ENCODE data around the gene VGF.

Gene VGF

DNA sequence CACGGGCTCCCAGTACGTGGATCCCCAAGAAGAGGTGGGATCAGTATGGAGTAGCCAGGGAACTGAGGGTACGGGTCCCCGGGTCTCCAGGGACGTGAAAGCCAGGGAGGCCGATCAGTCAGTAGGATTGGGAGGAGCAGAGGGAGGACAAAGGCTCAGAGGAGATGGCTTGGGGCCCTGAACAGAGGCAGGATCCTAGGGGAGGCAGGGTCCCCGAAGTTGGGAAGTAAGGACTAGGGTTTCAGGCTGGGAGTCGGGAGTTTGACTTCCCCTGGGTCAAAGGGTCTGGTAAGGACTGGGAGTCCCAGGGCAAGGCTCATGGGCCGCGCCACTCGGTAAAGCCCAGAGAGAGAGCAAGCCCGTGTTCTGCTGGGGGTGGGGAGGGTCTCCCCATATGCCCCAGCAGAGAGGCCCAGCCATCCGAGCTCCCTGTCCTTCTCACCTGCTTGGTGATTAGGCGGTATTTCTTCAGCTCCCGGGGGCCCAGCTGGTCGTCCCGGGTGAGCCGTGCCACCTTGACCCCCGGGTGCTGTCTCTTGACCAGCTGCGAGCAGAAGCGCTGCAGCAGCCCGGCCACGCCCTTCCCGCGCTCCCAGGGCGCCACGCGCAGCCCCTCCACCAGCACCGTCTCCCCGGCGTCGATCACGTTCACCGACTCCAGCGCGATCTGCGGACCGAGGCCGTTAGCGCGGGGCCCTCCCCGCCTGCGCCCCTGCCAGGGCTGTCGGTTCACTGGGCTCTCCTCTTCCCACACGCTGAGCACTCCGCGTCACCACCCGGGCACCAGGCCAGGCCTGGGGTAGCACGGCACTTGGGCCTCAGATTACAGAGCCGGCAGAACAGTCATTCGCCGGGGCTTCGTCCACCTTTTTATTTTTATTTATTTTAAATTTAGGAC lies 7.7 kb upstream of the VGF start:
- Histone ChIP-seq H3K36me3 (ENCODE audit: insufficient read depth, insufficient read length, low read length) (no peaks in the 10 kb centered on the region), H3K27me3 (ENCODE audit: insufficient read depth, insufficient read length) (peaks cover 76% of the 10 kb centered on the region), H3K9me3 (ENCODE audit: insufficient read depth, low read length) (no peaks in the 10 kb centered on the region), H3K4me3 (ENCODE audit: insufficient read length, low read depth) (peak overlapping the region; percentile 34), H3K4me1 (ENCODE audit: insufficient read depth, insufficient read length) (peaks cover 22% of the 10 kb centered on the region), H3K9ac (ENCODE audit: insufficient read length, low read depth) (peak overlapping the region; percentile 61)
- DNase-seq (ENCODE audit: low read depth, low spot score) = no peak
- TF ChIP-seq YY1 (IDR thresholded peaks at IDR 0.05; ENCODE audit: insufficient read depth, insufficient read length) = no peak
- peak; percentile 82 for TF ChIP-seq SUZ12 (IDR thresholded peaks at IDR 0.05; ENCODE audit: extremely low read depth, insufficient read depth, insufficient read length)

DNA sequence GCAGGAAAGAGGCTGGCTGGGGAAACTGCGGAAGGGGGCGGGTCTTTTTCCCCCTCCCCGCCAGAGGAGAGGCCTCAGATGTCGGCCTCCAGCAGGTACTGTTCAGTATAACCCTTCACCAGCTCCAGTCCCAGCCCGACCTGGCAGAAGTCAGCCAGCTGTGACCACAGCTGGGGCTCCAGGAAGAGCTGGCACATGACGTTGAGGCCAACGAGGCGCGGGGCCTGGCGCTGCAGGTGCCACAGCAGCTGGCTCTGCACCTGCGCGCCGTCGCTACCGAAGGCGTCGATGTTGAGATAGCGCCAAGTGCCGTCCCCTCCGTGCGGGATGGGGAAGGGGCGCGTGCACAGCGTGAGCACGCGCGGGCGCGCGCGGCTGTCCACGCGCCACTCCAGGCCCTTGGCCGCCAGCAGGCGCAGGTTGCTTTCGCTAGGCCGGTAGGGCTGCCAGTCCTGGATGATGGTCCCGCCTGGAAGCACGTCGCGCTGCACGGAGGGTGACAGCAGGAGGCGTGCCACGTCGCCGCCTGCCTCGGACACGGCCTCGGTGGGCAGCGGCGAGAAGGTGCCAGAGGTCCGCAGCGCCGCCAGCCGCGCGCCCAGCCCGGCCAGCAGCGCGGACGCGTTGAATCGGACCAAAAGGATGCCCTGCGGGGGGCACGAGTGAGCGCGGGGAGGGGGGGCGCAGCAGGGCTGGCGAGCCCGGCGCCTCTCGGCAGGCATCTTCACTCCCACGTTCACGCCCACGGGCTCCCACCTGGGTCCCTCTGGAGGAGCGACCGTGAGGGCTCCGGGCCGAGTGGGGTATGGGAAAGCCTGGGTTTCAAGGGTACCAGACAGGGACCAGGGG lies 6.9 kb upstream of the VGF start:
- Histone ChIP-seq H3K36me3 (ENCODE audit: insufficient read depth, insufficient read length, low read length) (no peaks in the 10 kb centered on the region), H3K9ac (ENCODE audit: insufficient read length, low read depth) (peak overlapping the region; percentile 32), H3K4me3 (ENCODE audit: insufficient read length, low read depth) (peak overlapping the region; percentile 34), H3K9me3 (ENCODE audit: insufficient read depth, low read length) (no peaks in the 10 kb centered on the region), H3K27me3 (ENCODE audit: insufficient read depth, insufficient read length) (peaks cover 77% of the 10 kb centered on the region), H3K4me1 (ENCODE audit: insufficient read depth, insufficient read length) (peaks cover 22% of the 10 kb centered on the region)
- no peak for DNase-seq (ENCODE audit: low read depth, low spot score)
- peak; percentile 91 for TF ChIP-seq SUZ12 (IDR thresholded peaks at IDR 0.05; ENCODE audit: extremely low read depth, insufficient read depth, insufficient read length)
- no peak for TF ChIP-seq YY1 (IDR thresholded peaks at IDR 0.05; ENCODE audit: insufficient read depth, insufficient read length)

DNA sequence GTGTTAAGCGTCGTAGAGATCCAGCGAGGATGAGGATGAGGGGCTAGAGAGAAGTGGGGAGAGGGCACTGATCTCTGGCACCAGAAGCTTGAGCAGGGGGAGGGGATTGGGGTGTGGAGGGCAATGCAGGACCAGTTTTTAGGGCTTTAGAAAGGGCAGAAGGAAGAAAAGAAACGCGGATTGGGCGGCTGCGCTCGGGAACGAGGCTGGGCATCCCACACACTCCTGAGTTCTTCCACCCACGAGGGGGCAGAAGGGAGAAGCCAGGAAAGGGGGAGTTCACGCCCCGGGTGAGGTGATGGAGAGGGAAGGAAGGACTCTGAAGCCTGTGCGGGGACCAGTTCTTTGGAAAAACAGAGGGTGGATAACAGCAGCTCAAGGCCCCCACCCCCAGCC lies 6.1 kb upstream of the VGF start:
- H3K36me3 ChIP-seq (ENCODE audit: insufficient read depth, insufficient read length, low read length) = no peaks in the 10 kb centered on the region
- H3K4me3 ChIP-seq (ENCODE audit: insufficient read length, low read depth) = no peak overlapping the region
- no peak overlapping the region for H3K9ac ChIP-seq (ENCODE audit: insufficient read length, low read depth)
- no peaks in the 10 kb centered on the region for H3K9me3 ChIP-seq (ENCODE audit: insufficient read depth, low read length)
- H3K4me1 ChIP-seq (ENCODE audit: insufficient read depth, insufficient read length) = peaks cover 22% of the 10 kb centered on the region
- H3K27me3 ChIP-seq (ENCODE audit: insufficient read depth, insufficient read length) = peaks cover 76% of the 10 kb centered on the region
- no peak for TF ChIP-seq SUZ12 (IDR thresholded peaks at IDR 0.05; ENCODE audit: extremely low read depth, insufficient read depth, insufficient read length)
- no peak for TF ChIP-seq ZNF274 (IDR thresholded peaks at IDR 0.05; ENCODE audit: low read depth, low read length)
- no peak for TF ChIP-seq YY1 (IDR thresholded peaks at IDR 0.05; ENCODE audit: insufficient read depth, insufficient read length)
- no peak for DNase-seq (ENCODE audit: low read depth, low spot score)

DNA sequence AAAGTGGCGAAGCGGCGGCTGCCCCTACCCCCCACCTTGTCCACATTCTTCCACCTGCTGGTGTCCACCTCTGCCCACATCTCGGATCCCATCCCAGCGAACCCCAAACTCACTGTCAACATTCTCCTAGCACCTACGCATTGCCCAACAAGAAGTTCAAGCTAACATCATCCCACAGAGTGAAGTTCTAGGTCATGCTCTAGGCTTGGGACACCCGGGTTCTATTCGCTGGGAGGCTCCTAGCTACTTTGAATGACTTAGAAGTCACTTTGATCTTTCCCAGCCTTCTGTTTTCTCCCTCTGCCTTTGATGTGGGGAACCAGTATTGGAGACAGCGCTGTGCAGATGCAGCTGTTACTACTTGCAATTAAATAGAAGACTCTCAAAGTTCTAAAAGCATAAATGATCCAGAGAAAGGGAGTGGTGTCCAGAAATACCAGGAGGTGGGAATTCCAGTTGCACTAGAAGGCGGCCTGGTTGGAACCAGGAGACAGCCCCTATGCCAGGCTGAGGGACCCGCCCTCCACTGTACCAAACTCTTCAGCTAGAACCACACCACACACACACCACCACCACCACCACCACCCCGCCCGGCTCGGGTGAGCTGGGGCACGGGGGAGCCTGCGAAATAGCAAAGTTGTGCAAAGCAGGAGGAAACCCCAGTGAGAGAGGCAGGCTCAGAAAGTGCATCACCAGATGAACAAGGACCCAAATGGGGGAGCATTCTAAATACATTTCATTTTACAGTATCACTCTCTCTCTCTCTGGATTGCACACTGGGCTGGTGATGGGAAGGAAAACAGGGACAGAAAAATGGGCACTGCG lies 5.5 kb upstream of the VGF start:
- no peaks in the 10 kb centered on the region for H3K36me3 ChIP-seq (ENCODE audit: insufficient read depth, insufficient read length, low read length)
- peak overlapping the region; percentile 58 for H3K9ac ChIP-seq (ENCODE audit: insufficient read length, low read depth)
- no peaks in the 10 kb centered on the region for H3K9me3 ChIP-seq (ENCODE audit: insufficient read depth, low read length)
- H3K4me1 ChIP-seq (ENCODE audit: insufficient read depth, insufficient read length) = peaks cover 22% of the 10 kb centered on the region
- H3K4me3 ChIP-seq (ENCODE audit: insufficient read length, low read depth) = peak overlapping the region; percentile 29
- TF ChIP-seq SUZ12 (IDR thresholded peaks at IDR 0.05; ENCODE audit: extremely low read depth, insufficient read depth, insufficient read length) (peak; percentile 62), YY1 (IDR thresholded peaks at IDR 0.05; ENCODE audit: insufficient read depth, insufficient read length) (no peak)
- no peak for DNase-seq (ENCODE audit: low read depth, low spot score)
- peaks cover 76% of the 10 kb centered on the region for H3K27me3 ChIP-seq (ENCODE audit: insufficient read depth, insufficient read length)

DNA sequence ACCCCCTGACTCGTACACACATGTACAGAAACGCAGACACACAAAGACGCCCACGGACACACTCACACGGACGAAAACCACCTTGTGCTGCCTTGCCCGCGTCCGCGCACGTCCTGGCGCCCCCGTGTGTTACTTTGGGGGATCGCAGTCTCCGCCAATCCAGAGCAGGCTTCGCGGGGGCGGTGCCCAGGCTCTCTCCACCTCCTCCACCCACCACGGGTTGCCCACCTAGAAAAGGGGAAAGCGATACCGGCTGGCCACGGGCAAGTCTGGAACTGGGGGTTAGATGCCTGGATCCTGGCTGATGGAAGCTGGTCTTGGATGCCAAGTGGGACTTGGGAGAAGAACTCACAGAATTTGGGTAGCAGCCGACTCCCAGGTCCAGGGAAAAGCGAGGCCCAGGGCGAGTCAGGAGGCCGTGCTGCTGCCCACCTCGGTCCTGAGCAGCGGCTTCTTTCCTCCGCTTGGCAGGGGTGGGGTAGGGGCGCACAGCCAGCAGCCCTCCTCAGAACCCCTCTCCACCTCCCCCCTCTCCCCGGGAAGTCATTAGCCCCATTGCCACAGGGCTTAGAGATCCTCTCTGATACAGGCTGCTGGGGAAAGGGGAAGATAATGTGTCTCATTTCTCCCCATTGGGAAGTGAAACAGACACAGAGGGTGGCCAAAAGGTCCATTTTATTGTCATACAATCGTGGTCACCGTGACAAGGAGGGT lies 4.6 kb upstream of the VGF start:
- Histone ChIP-seq H3K4me3 (ENCODE audit: insufficient read length, low read depth) (peak overlapping the region; percentile 29), H3K9ac (ENCODE audit: insufficient read length, low read depth) (peak overlapping the region; percentile 58)
- DNase-seq (ENCODE audit: low read depth, low spot score) = no peak

DNA sequence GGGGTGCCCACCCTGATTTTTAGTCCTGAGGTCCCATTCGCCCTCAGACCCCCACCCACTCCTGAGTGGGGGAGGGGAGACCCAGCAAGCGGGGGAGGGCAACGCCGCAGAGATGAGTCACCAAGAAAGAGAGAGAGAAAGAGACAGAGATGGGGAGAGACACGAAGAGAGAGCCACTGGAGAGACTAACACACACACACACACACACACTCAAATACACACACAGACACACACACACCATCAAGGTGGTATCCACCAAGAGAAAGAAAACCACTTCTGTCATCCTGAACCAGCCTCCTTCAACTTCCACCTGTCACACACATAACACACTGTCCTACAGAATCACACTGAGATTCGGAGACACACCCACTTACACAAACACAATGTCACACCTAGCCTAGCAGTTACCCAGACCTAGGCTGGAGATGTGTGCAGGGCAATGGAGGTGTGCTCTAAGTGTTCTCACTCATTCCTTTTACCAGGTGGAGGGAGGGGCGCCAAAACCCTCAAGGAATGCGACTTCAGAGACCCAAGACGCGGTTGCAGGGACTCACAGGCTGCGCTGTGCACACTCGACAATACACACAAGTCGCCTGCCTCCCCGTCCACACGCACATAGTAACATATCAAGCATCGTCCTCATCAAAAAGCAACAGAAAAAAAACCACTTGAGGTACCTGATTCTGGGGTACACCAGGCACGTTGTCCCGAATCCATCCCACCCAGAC lies 3.9 kb upstream of the VGF start:
- Histone ChIP-seq H3K4me1 (ENCODE audit: insufficient read depth, insufficient read length) (peaks cover 25% of the 10 kb centered on the region), H3K27me3 (ENCODE audit: insufficient read depth, insufficient read length) (peaks cover 80% of the 10 kb centered on the region), H3K36me3 (ENCODE audit: insufficient read depth, insufficient read length, low read length) (no peaks in the 10 kb centered on the region), H3K4me3 (ENCODE audit: insufficient read length, low read depth) (peak overlapping the region; percentile 29), H3K9me3 (ENCODE audit: insufficient read depth, low read length) (no peaks in the 10 kb centered on the region), H3K9ac (ENCODE audit: insufficient read length, low read depth) (peak overlapping the region; percentile 58)
- DNase-seq (ENCODE audit: low read depth, low spot score) = no peak
- TF ChIP-seq SUZ12 (IDR thresholded peaks at IDR 0.05; ENCODE audit: extremely low read depth, insufficient read depth, insufficient read length) = no peak
- TF ChIP-seq YY1 (IDR thresholded peaks at IDR 0.05; ENCODE audit: insufficient read depth, insufficient read length) = no peak
- no peak for TF ChIP-seq ZNF274 (IDR thresholded peaks at IDR 0.05; ENCODE audit: low read depth, low read length)

More for the DNA sequence above, 4.6 kb upstream of the VGF start:
- H3K27me3 ChIP-seq (ENCODE audit: insufficient read depth, insufficient read length) = peaks cover 80% of the 10 kb centered on the region
- TF ChIP-seq YY1 (IDR thresholded peaks at IDR 0.05; ENCODE audit: insufficient read depth, insufficient read length) (no peak), ZNF274 (IDR thresholded peaks at IDR 0.05; ENCODE audit: low read depth, low read length) (no peak), SUZ12 (IDR thresholded peaks at IDR 0.05; ENCODE audit: extremely low read depth, insufficient read depth, insufficient read length) (no peak)
- no peaks in the 10 kb centered on the region for H3K9me3 ChIP-seq (ENCODE audit: insufficient read depth, low read length)
- peaks cover 23% of the 10 kb centered on the region for H3K4me1 ChIP-seq (ENCODE audit: insufficient read depth, insufficient read length)
- no peaks in the 10 kb centered on the region for H3K36me3 ChIP-seq (ENCODE audit: insufficient read depth, insufficient read length, low read length)

All from NT2/D1 (cell line).